Renal cortical epithelial cell (primary cell): ENCODE measurements around the gene USP36. TPM values are rescaled to one million over a fixed set of nuclear protein-coding genes. Genes with fewer than 3 reads are reported as not detected.

Experiments used
- DNase-seq: peaks from one replicate; pipeline ENCODE4 v3.0.0-alpha.2; 2011; ENCODE audit warnings: low read depth
- total RNA-seq: library from RNA; depleted of rRNA; stranded (reverse); fragments of >200 nt; gene quantifications from 2 replicates; pipeline ENCODE4 v1.2.3, GENCODE V29; 2014

USP36 gene
- total RNA-seq, 1 donor from 2014 or later, result 33.5 TPM

DNA sequence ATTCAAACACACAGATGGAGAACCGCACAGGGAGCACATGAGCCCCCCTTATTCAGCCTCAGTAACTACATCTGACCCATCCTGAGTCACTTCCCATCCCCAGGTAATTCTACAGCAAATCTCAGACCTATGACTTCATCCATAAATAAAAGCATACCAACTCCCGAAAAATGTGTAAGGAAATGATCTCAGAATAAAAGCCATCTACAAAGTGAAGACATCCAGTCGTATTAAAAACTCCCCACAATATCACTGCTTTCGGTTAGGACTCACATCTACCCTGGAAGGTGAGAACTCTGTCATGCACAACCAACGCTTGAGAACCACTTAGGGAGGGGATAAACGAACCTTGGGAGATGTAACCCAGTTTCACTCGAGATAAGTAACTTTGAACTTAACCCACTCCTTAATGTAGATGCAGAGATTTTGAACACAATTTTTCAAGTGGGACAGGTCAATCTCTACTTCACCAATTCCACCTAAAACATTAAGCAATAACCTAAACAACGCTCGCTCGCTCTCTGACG, 1.3 kb downstream of the USP36 start:
- DNase-seq, result peak; percentile 33

DNA sequence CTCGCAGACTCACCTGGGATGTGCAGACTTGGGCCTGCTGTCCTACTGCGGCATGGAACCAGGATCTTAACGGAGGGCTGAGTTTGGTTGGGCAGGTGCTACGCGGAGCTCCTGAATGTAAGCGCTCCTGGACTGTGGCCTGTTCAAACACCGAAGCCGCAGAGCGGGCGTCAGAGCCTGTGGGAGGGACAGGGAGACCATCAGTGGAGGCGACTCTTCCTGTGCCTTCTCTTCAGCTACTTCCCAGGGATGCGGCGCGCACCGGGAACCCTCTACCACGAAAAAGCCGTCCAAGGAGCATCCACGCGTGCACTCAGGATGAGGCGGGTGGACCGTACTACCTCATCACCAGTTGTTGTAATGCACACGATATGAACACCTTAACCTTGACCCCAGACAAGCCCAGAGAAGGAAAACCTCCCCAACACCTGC, 2.0 kb downstream of the USP36 start:
- no peak for DNase-seq

DNA sequence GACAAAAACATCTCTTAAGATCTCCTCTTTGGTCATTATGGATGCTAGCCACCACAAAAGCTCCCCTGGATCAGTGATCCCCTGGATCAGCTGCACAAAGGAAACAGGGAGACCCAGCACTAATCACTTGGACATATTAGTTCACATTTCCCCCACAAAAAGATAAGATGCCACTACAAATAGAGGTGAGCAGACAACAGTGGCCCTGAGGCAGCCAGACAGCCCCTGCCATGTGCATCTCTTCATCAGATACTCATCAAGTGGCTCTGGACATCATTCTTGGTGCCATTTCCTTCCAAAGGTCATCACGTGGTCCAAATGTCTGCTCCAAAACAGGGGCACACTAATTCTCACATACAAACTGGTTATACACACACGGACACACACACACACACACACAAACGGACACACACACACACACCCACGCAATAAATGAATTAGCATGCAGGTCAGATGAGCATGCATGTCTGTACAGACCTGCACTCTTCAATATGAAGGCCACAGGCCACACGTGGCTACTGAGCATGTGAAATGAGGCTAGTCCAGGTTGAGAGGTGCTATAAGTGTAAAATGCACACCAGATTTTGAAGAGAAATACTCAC, 4.1 kb downstream of the USP36 start:
- no peak for DNase-seq

DNA sequence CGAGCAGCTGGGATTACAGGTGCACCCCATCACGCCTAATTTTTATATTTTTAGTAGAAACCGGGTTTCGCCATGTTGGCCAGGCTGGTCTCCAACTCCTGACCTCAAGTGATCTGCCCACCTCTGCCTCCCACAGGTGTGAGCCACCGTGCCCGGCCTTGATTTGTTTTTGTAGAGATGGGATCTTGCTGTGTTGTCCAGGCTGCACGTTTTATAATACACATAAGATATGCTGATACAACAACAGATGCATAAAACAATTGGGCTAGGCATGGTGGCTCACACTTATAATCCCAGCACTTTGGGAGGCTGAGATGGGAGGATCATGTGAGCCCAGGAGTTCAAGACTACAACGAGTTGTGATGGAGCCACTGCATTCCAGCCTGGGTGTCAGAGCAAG, 6.0 kb downstream of the USP36 start:
- DNase-seq, result no peak

DNA sequence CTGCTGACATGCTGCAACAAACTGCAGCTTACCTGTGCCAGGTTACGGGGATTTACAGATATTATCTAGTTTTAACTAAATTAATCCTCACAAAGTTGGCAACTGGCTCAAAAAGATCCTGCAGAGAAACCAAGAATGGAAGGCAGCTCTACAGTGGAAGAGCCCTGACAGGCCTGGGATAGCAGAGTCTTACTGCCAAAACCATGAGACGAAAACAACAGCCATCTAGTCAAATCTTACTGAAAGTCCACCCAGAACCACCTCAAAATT, 8.1 kb downstream of the USP36 start:
- no peak for DNase-seq

DNA sequence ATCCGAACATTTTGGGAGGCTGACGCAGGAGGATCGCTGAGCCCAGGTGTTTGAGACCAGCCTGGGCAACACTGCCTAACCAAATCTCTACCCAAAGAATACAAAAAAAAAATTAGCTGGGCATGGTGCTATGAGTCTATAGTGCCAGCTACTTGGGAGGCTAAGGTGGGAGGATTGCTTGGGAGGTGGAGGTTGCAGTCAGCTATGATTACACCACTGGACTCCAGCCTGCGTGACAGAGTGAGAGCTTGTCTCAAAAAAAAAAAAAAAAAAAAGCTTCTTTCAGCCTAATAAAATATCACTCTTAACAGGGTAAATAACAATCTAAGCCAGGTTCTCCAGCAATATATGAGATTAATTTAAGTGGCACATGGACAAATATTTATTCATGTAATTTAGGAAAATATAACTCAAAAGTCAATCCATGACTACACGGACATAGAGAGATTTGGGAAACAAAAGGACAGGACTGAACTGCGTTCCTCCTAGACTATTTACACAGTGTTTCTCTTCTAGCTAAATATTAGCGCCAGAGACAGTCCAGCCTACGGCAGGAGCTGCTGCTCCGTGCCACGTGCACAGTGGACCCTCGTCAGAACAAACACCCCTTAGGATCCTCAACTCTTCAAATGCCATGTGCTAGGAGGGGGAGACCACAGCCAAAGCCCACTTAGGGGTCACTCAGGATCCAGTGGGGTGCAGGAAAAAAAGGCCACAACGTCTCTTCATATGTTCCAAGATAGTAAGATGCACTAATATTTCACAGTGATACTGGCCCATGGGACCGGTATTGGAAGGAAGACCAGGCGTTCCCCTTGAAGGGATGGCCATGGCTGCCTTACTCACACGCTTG, 8.7 kb downstream of the USP36 start:
- no peak for DNase-seq

DNA sequence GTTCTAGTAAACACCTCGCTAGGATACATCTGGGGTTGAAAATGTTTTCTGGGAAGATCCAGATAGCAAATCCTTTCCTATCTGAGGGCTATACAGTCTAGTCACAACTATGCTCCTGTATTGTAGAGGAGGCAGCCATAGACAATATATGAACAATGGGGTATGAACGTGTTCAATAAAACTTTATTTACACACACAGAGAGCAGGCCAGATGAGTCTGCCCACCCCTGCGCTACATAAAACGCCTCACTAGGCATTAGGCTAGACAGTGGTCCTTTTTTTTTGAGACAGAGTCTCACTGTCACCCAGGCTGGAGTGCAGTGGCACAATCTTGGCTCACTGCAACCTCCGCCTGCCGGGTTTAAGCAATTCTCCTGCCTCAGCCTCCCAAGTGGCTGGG, 11.1 kb downstream of the USP36 start:
- DNase-seq, result no peak

DNA sequence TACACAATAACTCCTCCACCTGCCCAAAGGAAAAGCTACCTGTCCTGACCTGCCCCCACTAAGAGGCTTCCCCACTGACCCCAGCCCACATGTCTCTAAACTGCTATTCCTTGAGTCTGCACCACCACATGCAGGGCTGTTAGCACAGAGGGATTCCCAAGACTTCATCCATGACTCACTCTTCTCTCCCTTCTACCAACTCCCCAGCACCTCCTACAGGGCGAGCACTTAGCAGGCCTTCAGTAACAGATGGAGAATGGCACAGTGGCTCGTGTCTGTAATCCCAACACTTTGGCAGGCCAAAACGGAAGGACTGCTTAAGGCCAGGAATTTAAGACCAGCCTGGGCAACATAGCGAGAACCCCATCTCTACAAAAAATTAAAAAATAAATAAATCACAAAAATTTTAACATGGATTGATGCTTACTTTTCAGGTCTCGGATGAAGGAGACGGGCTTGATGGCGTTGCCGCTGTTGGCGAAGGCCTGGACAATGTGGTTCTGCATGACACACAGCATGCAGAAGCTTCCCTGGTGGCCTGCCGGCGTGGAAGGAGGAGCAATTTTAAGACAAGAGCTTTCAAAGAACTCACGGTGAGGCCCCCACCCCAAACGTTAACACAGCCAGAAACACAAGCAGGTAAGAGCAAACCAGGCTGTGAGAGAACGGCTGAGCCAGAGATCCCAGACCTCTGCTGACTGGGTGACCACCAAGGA, 12.0 kb downstream of the USP36 start:
- peak; percentile 51 for DNase-seq

DNA sequence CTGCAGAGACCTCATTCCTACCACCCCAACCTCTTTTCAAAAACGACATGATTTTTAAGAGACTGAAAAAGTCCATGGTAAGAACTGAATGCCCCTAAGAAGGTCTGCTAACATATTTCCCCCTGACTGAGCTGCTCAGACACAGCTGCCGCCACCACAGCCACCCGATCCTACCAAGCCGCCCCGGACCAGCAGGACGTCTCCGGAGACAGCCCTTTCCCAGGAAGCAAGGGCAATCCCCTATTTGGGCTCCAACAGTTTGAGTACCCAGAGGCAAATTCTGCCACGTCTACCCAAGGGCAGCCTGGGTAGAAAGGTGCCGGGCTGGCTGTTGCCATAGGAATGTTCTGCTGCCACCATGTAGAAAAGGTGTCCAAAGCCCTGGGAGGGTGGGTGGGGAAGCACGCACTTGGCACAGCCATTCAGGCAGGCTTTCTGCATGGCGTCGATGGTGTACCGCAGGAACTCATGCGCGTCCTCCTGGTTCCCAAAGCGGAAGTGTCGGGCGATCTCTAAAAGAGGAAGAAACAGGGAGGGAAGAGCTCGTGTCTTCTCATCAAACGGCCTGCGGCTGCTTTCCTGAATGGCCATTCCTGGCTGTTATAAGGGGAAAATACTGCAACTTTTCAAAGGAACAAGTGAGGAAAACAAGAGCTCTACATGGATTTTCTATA, 13.6 kb downstream of the USP36 start:
- DNase-seq, result no peak

DNA sequence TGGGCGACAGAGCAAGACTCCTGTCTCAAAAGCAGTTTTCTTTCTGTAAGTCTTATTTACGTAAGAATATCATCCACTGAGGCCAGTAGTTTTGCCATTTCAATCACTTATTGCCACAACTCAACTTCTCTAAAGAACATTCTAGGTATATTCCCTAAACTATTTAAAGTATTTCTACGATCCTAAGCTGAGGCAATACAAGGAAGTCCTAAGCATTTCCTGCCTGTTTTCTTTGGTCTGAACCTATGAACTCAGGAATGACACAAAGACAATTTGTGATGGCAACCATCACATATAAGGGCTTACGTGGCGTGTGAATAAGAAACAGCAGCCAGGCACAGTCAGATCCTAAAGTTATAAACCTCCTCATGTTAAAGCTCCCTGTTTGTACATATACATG, 14.2 kb downstream of the USP36 start:
- DNase-seq, result no peak

DNA sequence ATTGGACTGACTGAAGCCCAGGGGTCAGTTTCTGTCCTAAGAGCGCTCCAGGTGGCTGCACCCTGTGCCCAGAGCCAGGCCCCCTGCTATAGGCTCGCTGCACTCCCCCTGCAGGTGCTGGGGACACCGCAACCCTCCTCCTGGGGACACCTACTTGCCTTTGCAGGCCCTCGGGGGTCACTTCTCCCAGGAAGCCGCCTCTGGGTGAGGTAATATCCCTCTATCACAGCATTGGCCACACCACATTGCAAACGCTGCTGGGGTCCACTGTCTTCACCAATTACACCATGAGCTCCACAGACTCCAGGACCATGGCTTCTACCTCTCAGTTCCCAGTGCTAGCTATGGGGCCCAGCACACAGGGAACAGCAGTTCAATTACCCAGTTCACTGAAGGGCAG, 14.9 kb downstream of the USP36 start:
- DNase-seq, result no peak

DNA sequence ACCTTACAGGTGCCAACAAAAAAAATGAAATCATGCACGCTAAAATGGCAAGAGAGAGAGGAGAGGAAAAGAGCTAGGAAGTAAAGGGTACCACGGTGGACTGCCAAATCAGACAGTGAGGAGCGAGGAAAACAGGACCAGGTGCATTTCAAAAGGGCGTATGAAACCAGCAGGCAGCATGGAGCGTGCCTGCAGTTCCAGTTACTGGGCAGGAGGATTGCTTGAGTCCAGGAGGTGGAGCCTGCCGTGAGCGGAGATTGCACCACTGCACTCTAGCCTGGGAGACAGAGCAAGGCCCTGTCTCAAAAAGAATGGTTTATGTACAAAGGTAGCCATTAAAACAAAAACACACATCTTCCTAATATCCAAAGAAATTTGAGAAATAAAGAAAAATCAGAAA, 16.4 kb downstream of the USP36 start:
- no peak for DNase-seq

DNA sequence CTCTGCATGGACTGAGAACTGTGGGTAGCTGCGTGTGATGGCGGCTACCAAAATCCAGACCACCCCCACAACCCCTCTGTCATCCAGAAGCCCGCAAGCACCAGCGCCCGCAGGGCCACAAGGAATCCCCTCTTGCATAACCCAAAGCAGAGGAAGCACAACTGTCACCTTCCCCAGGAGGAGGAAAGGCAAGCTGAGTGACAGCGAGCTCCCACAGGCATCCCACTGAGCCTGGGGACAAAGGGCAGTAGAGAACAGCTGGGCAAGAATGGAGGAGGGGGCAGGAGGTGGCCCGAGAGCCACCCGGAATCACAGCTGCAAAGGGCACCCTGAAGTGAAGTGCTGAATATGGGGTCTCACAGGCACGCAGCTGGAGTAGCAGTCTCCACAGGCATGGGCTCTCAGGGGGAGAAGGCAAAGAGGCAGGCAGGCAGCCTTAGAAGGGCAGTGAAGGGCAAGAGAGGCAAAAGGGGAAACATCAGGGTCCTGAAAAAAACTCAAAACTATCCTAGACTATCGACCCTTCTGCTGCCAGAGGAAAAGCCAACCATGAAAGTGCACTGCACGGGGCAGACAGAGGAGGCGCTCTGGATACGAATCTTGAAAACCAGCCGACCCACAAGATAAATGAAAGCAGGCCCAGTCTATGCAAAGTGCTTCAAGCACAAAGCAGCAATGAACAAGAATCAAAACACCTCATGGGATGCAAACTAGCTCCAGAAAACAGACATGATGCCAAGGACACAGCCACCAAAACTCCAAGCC, 17.1 kb downstream of the USP36 start:
- no peak for DNase-seq

DNA sequence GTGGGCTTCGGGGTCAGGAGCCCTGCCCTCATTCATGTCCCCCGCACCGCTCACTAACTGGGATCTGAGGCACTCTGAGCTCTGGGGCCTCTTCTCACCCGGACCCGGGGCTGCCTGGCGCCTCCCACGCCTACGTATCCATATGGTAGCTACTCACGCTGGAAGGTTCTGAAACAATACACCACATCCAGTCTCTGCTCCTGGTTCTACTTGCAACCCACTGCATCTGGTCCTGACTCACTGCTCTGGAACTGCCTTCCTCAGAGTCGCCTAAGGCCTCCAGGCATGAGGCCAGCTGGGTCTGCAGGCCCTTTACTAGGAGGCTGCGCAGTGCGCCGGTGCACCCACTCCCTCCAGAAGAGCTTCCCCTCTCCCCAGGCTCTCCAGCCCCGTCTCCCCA, 18.1 kb downstream of the USP36 start:
- no peak for DNase-seq

DNA sequence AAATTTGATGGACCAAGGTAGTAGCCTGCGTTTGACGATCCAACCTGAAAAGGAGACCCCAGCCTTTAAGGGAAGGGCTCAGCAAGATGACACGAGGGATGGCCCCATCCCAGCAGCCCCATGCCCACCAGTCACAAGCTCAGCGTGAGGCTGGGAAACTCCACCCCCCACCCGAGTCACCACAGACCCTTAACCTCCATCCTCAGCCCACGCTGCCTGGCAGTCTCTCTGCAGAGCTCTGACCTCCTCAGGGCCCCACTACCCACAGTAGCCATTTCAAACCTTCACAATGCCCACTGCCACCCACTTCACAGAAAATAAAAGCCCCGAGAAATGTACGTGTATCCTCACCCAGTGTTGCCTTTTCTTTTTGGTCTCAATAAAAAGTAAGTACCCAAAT, 18.7 kb downstream of the USP36 start:
- no peak for DNase-seq

DNA sequence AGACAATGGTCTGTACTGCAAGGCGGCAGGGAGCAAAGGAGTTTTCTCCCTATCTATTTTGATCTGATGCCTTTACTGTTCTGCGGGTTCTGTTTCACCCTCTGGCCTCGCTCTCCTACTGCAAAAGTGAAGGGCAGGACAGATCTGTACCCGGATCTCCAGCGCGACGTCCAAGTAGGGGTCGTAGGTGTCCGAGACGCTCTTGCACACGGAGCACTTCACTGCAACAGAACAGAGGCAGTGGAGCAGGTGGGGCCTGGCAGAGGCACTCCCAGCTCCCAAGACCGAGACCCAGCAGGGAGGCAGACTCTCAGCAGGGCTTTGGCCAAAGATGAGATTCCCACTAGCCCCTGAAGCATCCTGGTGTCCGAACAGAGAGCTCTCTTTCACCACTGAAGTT, 19.8 kb downstream of the USP36 start:
- no peak for DNase-seq

DNA sequence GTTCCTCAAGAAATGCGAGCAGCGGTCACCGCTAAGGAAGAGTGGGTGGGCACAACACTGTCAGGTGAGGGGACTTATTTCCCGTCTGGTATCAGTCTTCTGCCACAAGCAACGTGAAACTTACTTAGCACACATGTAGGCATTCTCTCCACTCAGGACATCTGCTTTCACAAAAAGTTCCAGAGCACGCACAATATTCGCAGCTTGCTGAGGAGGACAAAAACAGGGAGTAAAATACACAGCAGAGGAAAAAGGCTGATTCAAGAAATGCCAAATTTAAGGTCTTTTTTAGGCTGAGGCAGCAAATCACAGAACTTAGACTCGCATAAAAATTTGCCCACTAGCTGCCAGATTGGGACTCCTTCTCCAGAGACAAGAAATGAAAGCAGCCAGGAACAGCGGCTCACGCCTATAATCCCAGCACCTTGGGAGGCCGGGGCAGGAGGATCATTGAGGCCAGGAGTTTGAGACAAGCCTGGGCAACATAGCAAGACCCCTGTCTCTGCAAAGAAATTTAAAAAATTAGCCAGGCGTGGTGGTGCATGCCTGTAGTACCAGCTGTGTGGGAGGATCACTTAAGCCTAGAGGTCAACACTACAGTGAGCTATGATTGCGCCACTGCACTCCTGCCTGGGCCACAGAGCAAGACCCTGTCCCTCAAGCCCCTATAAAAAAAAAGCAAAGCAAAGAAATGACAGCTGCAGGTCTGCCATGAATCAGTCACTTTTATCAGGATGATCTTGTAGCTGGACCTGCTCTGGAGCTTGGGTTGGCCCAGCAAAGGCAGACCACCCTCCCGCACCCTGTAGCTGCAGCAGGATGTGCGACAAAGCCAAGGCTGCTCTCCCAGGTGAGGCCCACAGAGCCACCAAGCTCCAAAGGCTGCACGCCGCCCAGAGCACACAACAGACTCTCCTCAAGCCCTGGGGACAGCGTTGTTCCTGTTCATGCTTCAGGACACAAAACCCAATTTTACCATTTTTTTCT, 20.5 kb downstream of the USP36 start:
- DNase-seq, result no peak

DNA sequence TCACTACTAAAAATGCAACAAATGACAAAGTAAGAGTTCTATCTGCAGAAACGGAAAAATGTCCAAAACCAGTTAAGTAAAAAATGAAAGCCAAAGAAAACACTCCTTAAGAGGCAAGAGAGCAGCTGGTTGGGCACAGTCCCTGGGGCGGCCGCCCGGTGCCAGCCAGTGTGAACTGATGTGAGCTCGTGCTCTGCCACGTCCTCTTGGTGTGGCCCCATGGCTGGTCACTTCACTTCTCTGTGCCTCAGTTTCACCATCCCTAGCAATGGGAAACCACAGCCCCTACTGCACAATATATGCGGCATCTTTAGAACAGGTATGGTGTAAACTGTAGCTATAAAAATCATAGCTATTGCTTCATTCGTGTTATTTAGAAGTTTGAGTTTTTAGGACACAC, 21.2 kb downstream of the USP36 start:
- DNase-seq, result no peak

DNA sequence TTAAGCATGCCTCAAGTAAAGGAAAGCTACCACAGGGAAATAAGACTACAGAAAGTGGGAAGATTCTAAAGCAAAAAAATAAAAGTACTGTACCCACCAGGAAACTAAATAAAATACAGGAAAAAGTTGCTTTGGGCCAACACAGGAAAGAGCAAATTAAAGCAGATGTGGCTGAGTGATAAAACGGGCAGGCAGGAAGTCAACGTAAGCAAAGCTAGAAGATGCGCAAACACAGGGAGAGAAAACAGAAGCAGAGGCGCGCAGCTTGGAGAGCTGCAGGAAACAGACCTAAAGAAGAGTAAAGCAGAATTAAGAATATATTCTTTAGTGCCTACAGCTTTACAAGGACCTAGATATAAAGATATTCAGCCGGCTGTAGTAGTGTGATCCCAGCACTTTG, 21.7 kb downstream of the USP36 start:
- DNase-seq, result no peak

DNA sequence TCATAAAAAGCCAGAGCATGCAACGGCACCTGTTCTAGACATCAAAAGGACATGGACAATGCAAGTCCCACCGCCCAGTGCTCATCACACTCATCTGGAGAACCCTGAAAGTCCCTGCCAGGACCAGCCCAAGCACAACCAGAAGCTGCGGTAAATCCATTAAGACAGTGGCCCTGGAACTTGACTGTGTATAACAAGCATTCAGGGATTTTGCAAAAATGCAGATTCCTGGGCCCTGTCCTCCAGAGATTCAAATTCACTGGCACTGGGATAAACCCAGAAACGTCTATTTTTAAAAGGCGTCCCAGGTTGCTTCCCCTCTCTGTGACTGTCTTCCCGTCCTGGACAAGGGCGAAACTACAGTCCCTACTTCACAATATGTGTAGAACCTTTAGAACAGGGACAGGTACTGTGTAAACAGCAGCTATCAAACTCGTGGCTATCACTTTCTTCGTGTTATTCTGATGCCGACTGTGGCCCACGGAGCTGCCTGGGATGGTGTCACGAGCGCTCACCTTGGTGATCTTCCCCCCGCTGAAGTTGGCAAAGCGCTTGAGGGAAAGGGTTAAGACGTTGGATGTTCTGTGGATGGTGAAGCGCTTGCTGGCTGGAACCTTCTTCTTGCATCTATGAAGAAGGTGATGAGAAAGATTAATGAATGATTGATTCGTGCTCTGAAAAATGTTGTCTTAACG, 22.3 kb downstream of the USP36 start:
- no peak for DNase-seq
